PC-3 (cell line): Measurements from ENCODE around the gene CASKIN2. TPM values are rescaled to one million over a fixed set of nuclear protein-coding genes. Genes with fewer than 3 reads are reported as not detected.

Experiments
- ATAC-seq: fragments of 200-7000 bp; cut with Tn5 transposase; 2 replicates; pipeline ENCODE4 v1.9.1; 2020; ENCODE audit warnings: mild to moderate bottlenecking, moderate library complexity
- BruUV-seq: library from RNA; stranded (reverse); fragments of 400-500 nt; replicated peaks from 2 replicates; lab custom pipeline; 2021; lab: Mats Ljungman, UMichigan
- CTCF ChIA-PET: fragments of 300-600 bp; sonication (Branson Sonifier 250); formaldehyde crosslinking; loops from one replicate; lab custom pipeline; 2022; ENCODE audit warnings: antibody characterized with exemption; lab: Charles Lee
- POLR2A ChIA-PET: fragments of 300-600 bp; sonication (Branson Sonifier 250); formaldehyde crosslinking; loops from one replicate; lab custom pipeline; 2022; ENCODE audit warnings: antibody characterized with exemption; ENCODE audit not compliant: unreplicated experiment; lab: Charles Lee
- DNase-seq: peaks from one replicate; pipeline ENCODE4 v3.0.0-alpha.2; 2015
- H2AFZ ChIP-seq: fragments of 300-600 bp; sonication (generic); 2 replicates; pipeline ENCODE4 v1.6.0; 2016; ENCODE audit warnings: antibody characterized with exemption, low read length
- H3F3A ChIP-seq: fragments of 300-600 bp; sonication (generic); one replicate; pipeline ENCODE4 v1.6.0; 2017; ENCODE audit warnings: antibody characterized with exemption, low read length, control low read depth, mild to moderate bottlenecking; ENCODE audit not compliant: unreplicated experiment
- H3K27ac ChIP-seq: fragments of 300-600 bp; sonication (generic); 2 replicates; pipeline ENCODE4 v1.5.1; 2016; ENCODE audit warnings: mild to moderate bottlenecking, low read length
- H3K27me3 ChIP-seq: fragments of 300-600 bp; sonication (generic); 2 replicates; pipeline ENCODE4 v1.6.1; 2016; ENCODE audit warnings: low read length, mixed read lengths
- H3K36me3 ChIP-seq: fragments of 300-600 bp; sonication (generic); 2 replicates; pipeline ENCODE4 v1.6.1; 2016; ENCODE audit warnings: low read depth, mixed run types, low read length, mixed read lengths
- H3K4me1 ChIP-seq: fragments of 300-600 bp; sonication (generic); 2 replicates; pipeline ENCODE4 v1.5.1; 2016; ENCODE audit warnings: low read length; ENCODE audit not compliant: insufficient read depth
- H3K4me2 ChIP-seq: fragments of 300-600 bp; sonication (generic); 2 replicates; pipeline ENCODE4 v1.6.0; 2016; ENCODE audit warnings: low read length
- H3K4me3 ChIP-seq: fragments of 300-600 bp; sonication (generic); 2 replicates; pipeline ENCODE4 v1.5.1; 2016; ENCODE audit warnings: mild to moderate bottlenecking, low read length, mixed read lengths
- H3K79me2 ChIP-seq: fragments of 300-600 bp; sonication (generic); 2 replicates; pipeline ENCODE4 v1.6.1; 2017; ENCODE audit warnings: low read length, mixed read lengths
- H3K9ac ChIP-seq: fragments of 300-600 bp; sonication (generic); 2 replicates; pipeline ENCODE4 v1.6.0; 2016; ENCODE audit warnings: mild to moderate bottlenecking, low read length
- H3K9me2 ChIP-seq: fragments of 300-600 bp; sonication (generic); replicated peaks from 2 replicates; pipeline ENCODE4 v1.6.1; 2016; ENCODE audit warnings: mixed run types, low read length, mixed read lengths
- H3K9me3 ChIP-seq: fragments of 300-600 bp; sonication (generic); 2 replicates; pipeline ENCODE4 v1.6.1; 2016; ENCODE audit warnings: low read length, mixed read lengths
- H4K20me1 ChIP-seq: fragments of 300-600 bp; sonication (generic); 2 replicates; pipeline ENCODE4 v1.6.1; 2016; ENCODE audit warnings: low read length, mixed read lengths
- EZH2 ChIP-seq: fragments of 300-600 bp; sonication (generic); IDR thresholded peaks from one replicate; pipeline ENCODE4 v1.6.1; 2017; ENCODE audit warnings: antibody characterized with exemption, mild to moderate bottlenecking, low read length; ENCODE audit not compliant: unreplicated experiment
- EZH2phosphoT487 ChIP-seq: fragments of 300-600 bp; sonication (generic); IDR thresholded peaks from 2 replicates; pipeline ENCODE4 v1.6.1; 2018; ENCODE audit warnings: mild to moderate bottlenecking, antibody characterized with exemption, low read length, borderline replicate concordance
- intact Hi-C: fragments of 100-400 bp; cut with micrococcal nuclease; formaldehyde crosslinking; loops from 2 replicates; pipeline ENCODE4 v1.9.0; 2023
- total RNA-seq: library from RNA; depleted of rRNA; stranded (reverse); fragments of >200 nt; gene quantifications from 2 replicates; pipeline ENCODE4 v1.2.3, GENCODE V29; 2014
- TF ChIP-seq, protein P1 (sequence below): fragments of 300-600 bp; sonication (generic); conservative IDR thresholded peaks from 2 replicates; pipeline ENCODE4 v1.5.1; 2017; ENCODE audit warnings: antibody characterized with exemption, low read depth, mild to moderate bottlenecking, low read length

Gene CASKIN2
- total RNA-seq, 1 experiment from 2014 or later, result 22.0 TPM

DNA sequence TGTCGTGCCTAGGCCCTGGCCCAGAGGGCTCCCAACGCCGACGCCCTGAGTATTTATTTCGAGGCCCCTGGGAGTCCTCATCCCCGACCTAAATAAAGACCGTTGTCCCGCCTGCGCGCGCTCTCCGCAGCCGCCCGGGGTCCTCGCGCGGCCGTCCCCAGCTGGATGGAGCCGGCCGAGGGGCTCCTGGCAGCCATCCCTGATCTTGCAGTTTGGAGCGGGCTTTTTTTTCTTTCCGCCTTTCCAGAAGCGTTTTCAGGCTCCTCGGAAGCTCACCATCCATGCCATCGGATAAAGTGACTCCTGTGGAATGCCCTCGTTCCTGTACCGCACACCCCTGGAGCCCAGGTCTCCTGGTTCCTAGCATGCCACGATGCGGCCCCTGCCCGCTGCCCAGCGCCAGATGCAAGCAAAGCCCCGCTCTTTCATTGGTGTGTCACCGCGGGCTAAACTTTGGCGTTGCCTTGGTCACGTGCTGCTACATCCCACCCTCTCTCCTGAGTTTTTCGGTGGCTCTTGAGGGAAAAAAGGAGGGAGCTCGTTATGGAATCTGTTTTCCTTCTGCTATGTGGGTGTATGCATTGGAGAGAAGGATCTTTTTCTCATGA, 58.2 kb downstream of the CASKIN2 start:
- Histone ChIP-seq H3K4me1 (peaks cover 38% of the 10 kb centered on the region), H3K4me3 (peak overlapping the region; percentile 85), H3K9ac (peak overlapping the region; percentile 84), H3K79me2 (peaks cover 20% of the 10 kb centered on the region), H2AFZ (peak overlapping the region; percentile 80), H3K27ac (peak overlapping the region; percentile 7; the same call in 1 of the 2 replicates), H3K9me2 (no peaks in the 10 kb centered on the region), H4K20me1 (no peaks in the 10 kb centered on the region), H3F3A (no peaks in the 10 kb centered on the region), H3K4me2 (peak overlapping the region; percentile 87), H3K36me3 (no peaks in the 10 kb centered on the region), H3K9me3 (no peaks in the 10 kb centered on the region), H3K27me3 (no peaks in the 10 kb centered on the region)
- ChIA-PET POLR2A (interaction anchor here (0.6 to 1.2 kb wide), 2 partner anchors 29 to 422 kb away, joined by 4 to 5 read pairs; no protein-coding TSS in a partner anchor), CTCF (interaction anchor here (0.5 to 2.1 kb wide), 3 partner anchors 14 to 186 kb away, joined by 3 to 6 read pairs (median 5); partner anchors contain the start of genes MIF4GD and TSEN54)
- BruUV-seq, result no TSS peak
- ATAC-seq (peak; percentile 10), DNase-seq (peak; percentile 52)
- TF ChIP-seq, protein P1, sequence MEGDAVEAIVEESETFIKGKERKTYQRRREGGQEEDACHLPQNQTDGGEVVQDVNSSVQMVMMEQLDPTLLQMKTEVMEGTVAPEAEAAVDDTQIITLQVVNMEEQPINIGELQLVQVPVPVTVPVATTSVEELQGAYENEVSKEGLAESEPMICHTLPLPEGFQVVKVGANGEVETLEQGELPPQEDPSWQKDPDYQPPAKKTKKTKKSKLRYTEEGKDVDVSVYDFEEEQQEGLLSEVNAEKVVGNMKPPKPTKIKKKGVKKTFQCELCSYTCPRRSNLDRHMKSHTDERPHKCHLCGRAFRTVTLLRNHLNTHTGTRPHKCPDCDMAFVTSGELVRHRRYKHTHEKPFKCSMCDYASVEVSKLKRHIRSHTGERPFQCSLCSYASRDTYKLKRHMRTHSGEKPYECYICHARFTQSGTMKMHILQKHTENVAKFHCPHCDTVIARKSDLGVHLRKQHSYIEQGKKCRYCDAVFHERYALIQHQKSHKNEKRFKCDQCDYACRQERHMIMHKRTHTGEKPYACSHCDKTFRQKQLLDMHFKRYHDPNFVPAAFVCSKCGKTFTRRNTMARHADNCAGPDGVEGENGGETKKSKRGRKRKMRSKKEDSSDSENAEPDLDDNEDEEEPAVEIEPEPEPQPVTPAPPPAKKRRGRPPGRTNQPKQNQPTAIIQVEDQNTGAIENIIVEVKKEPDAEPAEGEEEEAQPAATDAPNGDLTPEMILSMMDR, result no peak
- TF ChIP-seq EZH2, result no peak
- TF ChIP-seq EZH2phosphoT487, result no peak
- intact Hi-C loops, result loop anchor here (2.0 to 5.0 kb wide), 2 partner anchors 30 to 60 kb away; partner anchors contain the start of genes CASKIN2 and TSEN54

DNA sequence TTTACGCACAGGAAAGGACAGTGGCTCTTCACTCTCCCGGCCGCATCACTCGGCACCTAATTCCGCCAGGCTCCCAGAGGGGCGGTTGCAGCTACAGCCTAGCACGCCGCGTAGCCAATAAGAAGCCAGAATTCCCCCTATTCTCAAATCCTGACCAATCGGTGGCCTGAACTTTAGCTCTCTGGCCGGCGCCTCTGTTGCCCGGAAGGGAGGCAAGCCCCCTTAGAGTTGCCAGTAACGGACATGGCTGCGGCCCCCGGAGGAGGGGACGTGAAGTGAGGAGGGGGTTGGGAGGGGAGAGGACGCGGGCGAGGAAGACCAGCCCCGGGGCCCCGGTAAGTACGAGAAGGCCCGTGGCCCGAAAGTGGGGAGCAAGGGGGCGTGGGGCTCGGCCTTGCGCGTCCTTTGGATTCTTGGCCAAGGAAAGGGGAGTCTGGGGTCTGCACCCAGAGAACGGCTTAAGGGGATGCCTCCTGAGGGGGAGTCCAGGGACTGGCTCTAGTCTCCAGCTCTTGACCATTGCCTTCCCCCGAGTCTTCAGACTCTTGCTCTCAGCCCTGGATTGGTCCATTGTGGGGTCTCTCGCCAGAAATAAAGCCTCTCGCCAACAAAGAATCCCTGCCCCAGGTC, 58.8 kb downstream of the CASKIN2 start, which contains the start of gene TMEM94:
Gene TMEM94 (plus strand): TSS at position 219 of the 630 bp plus-strand sequence. CDS start 15,271 bp downstream, outside the sequence.
- intact Hi-C loops, result loop anchor here (2.0 to 5.0 kb wide), 2 partner anchors 30 to 61 kb away; partner anchors contain the start of genes CASKIN2 and TSEN54
- ATAC-seq (peak; percentile 89), DNase-seq (peak; percentile 99)
- Histone ChIP-seq H2AFZ (peak within 1 kb of the TSS; percentile 80), H3K36me3 (no peaks in the 10 kb centered on the region), H3K4me2 (peak within 1 kb of the TSS; percentile 87), H3K4me1 (peaks cover 38% of the 10 kb centered on the region), H3K27me3 (no peaks in the 10 kb centered on the region), H3K79me2 (peaks cover 20% of the 10 kb centered on the region), H3K9me3 (no peaks in the 10 kb centered on the region), H3K27ac (peak within 1 kb of the TSS; percentile 13), H3K4me3 (peak within 1 kb of the TSS; percentile 85), H3K9ac (peak within 1 kb of the TSS; percentile 84), H3F3A (no peaks in the 10 kb centered on the region), H3K9me2 (no peaks in the 10 kb centered on the region), H4K20me1 (no peaks in the 10 kb centered on the region)
- CTCF ChIA-PET, result interaction anchor here (0.5 to 2.1 kb wide), 6 partner anchors 13 to 833 kb away, joined by 3 to 6 read pairs (median 4); partner anchors contain the start of genes MIF4GD, SMIM5 and TSEN54
- BruUV-seq, result TSS peak; percentile 63
- TF ChIP-seq EZH2phosphoT487 (no peak), EZH2 (no peak)
- TF ChIP-seq, protein P1, result no peak
- POLR2A ChIA-PET, result interaction anchor here (0.6 to 1.2 kb wide), 4 partner anchors 26 to 79 kb away, joined by 3 to 5 read pairs (median 3); no protein-coding TSS in a partner anchor
